Heart left ventricle (tissue), 16 donors: Measurements from ENCODE around the gene IRX5. TPM values are rescaled to one million over a fixed set of nuclear protein-coding genes. Genes with fewer than 3 reads are reported as not detected.
A peak's percentile ranks its signal among the peaks of the same experiment; 100 is the strongest.

Experiments
- ATAC-seq, 4 donors: fragments of 200-7000 bp; cut with Tn5 transposase; one replicate each; pipeline ENCODE4 v1.9.1; 2020 to 2022; ENCODE audit warnings: moderate library complexity in 4 of 4, mild to moderate bottlenecking in 3 of 4, moderate number of reproducible peaks in 1 of 4
- DNase-seq, 5 donors: peaks; one replicate each; pipeline ENCODE4 v3.0.0-alpha.2; 2020
- H3K27ac ChIP-seq, 12 donors: fragments of 200-600 bp; sonication (generic) in 4 of 12; one replicate each; pipeline versions ENCODE4 v1.5.0 to v1.8.0; 2016 to 2022; ENCODE audit warnings: mild to moderate bottlenecking in 2 of 12
- H3K27me3 ChIP-seq, 9 donors: fragments of 200-600 bp; sonication (generic) in 2 of 9; one replicate each; pipeline versions ENCODE4 v1.5.1 to v1.8.0; 2016 to 2022; ENCODE audit warnings: mild to moderate bottlenecking in 3 of 9
- H3K36me3 ChIP-seq, 9 donors: fragments of 200-600 bp; sonication (generic) in 2 of 9; one replicate each; pipeline versions ENCODE4 v1.5.0 to v1.8.0; 2018 to 2022; ENCODE audit warnings: mild to moderate bottlenecking in 2 of 9
- H3K4me1 ChIP-seq, 12 donors: fragments of 200-600 bp; sonication (generic) in 4 of 12; one replicate each; pipeline versions ENCODE4 v1.5.0 to v1.8.0; 2016 to 2022; ENCODE audit warnings: mild to moderate bottlenecking in 3 of 12
- H3K4me3 ChIP-seq, 12 donors: fragments of 200-600 bp; sonication (generic) in 4 of 12; one replicate each; pipeline versions ENCODE4 v1.5.0 to v1.8.0; 2017 to 2022; ENCODE audit warnings: mild to moderate bottlenecking in 9 of 12, moderate library complexity in 4 of 12
- H3K9me3 ChIP-seq, 12 donors: fragments of 200-600 bp; sonication (generic) in 4 of 12; one replicate each; pipeline versions ENCODE4 v1.5.0 to v1.8.0; 2016 to 2022; ENCODE audit warnings: mild to moderate bottlenecking in 1 of 12
- CTCF ChIP-seq, 12 donors: fragments of 200-600 bp; sonication (generic) in 4 of 12; IDR thresholded peaks; one replicate each; pipeline versions ENCODE4 v1.5.0 to v1.8.0; 2018 to 2022; ENCODE audit warnings: antibody characterized with exemption in 12 of 12, mild to moderate bottlenecking in 5 of 12
- POLR2A ChIP-seq, 2 donors: fragments of 450-650 bp; IDR thresholded peaks; one replicate each; pipeline ENCODE4 v1.6.1; 2017; ENCODE audit warnings: antibody characterized with exemption in 2 of 2, mild to moderate bottlenecking in 2 of 2, moderate library complexity in 2 of 2
- WGBS, 4 donors: extraction: QIAGEN DNeasy Blood & Tissue Kit in 2 of 4; methylation state at CpG; one replicate each; pipeline versions ENCODE4 v1.1.5 to v1.1.7; 2013 to 2018; 5-methylcytosine and 5-hydroxymethylcytosine counted together
- intact Hi-C, 10 donors: fragments of 100-400 bp; cut with DNase I; formaldehyde crosslinking; loops; one replicate each; pipeline versions ENCODE4 v1.11.1 to v1.14.2; 2022
- polyA plus RNA-seq, 2 donors: library from polyadenylated mRNA; stranded (reverse); fragments of 200-250 nt; gene quantifications; one replicate each; pipeline ENCODE4 v1.2.3, GENCODE V29; 2013
- total RNA-seq, 9 donors: library from RNA; depleted of rRNA in 2 of 9; stranded (reverse); fragments of >200 nt in 2 of 9; fragmentation: NEBNext Ultra II Directional in 3 of 9; extraction: Animal tissue kit (Norgen Biotek cat#: 25700) in 3 of 9; gene quantifications; one replicate each; pipeline versions ENCODE4 v1.1.0 to v1.2.4, GENCODE V29; 2016 to 2023
- donor health status: ischemic (EF 13 %, LVEDD 7.1; RV severe dilation, severe dysfunction).
- donor health status: healthy with polysubstance abuse.
- donor health status: DM: no; HTN: yes; CAD: no.
- donor health status: DM: no; HTN: no; CAD: no.
- donor health status: ischemic (EF 25% LVEDD 6.9; RV normal size, moderate dysfunction).
- donor health status: ischemic (EF 25% LVEDD 5.7; RV mildly dilated, moderate dysfunction).
- donor health status: healthy.
- donor health status: DM: yes; HTN: yes; CAD: no.
- donor health status: ischemic (EF 35%, LVEDD 5.7; RV mildly dilated, moderate dysfunction).
- donor health status: nonischemic (EF 11% LVEDD 7.7; RV severe dilation, severe dysfunction).
- donor health status: DM: yes; HTN: yes; CAD: no.
- donor health status: PGD.
- donor health status: ischemic (EF 29% LVEDD 5.4; RV normal size, mild dysfunction).
- donor health status: nonischemic (EF 23%, LVEDD 6.1; RV moderate dilation, normal function).

IRX5 gene
- total and polyA plus RNA-seq, 11 donors: 5.8 to 32.2 (median 19.2) TPM

GRCh38 chr16:54928411-54929089 lies 2.1 kb upstream of the IRX5 start:
- DNase-seq: peak; percentile 78 to 88 (median 86)
- intact Hi-C loops: loop anchor here in 8 of 10 donors (2.0 to 10.0 kb wide), 14 partner anchors 111 to 1494 kb away; partner anchors contain the start of genes IRX3 (in 4 of the 8) and RBL2 (in 1 of the 8)
- Histone ChIP-seq H3K9me3 (no peaks in the 10 kb centered on the region), H3K4me1 (peaks cover 0 to 39% (median 7%) of the 10 kb centered on the region in 12 donors), H3K27ac (peak overlapping the region; percentile 79 to 96 (median 90)), H3K27me3 (peaks cover 0 to 63% (median 18%) of the 10 kb centered on the region in 9 donors), H3K4me3 (peak overlapping the region; percentile 60 to 86 (median 74)), H3K36me3 (peaks cover 0 to 7% (median 0%) of the 10 kb centered on the region in 9 donors)
- peak; percentile 6 to 71 (median 39) for ATAC-seq
- 0 to 1% (median 0%) methylated on average over 20 to 101 of the region's 101 CpGs for WGBS, 4 donors
- TF ChIP-seq POLR2A (IDR thresholded peaks at IDR 0.05): no peak
- peak in 3 of 12 donors; percentile 17 to 34 (median 17) for TF ChIP-seq CTCF (IDR thresholded peaks at IDR 0.05)

GRCh38 chr16:54929090-54930004 lies 1.3 kb upstream of the IRX5 start:
- peak; percentile 99 to 100 (median 100) for DNase-seq
- Histone ChIP-seq H3K27me3 (peaks cover 0 to 71% (median 26%) of the 10 kb centered on the region in 9 donors), H3K27ac (peak overlapping the region; percentile 79 to 96 (median 90)), H3K4me1 (peaks cover 0 to 39% (median 7%) of the 10 kb centered on the region in 12 donors), H3K36me3 (peaks cover 0 to 10% (median 0%) of the 10 kb centered on the region in 9 donors), H3K4me3 (peak overlapping the region; percentile 60 to 86 (median 74)), H3K9me3 (no peaks in the 10 kb centered on the region)
- TF ChIP-seq POLR2A (IDR thresholded peaks at IDR 0.05) (peak; percentile 49 to 60), CTCF (IDR thresholded peaks at IDR 0.05) (peak in 4 of 12 donors; percentile 23 to 47 (median 30))
- intact Hi-C loops: loop anchor here (2.0 to 10.0 kb wide), 26 partner anchors 112 to 1495 kb away; partner anchors contain the start of genes IRX3 (in 4 of the 10), IRX6 (in 4 of the 10) and RBL2 (in 1 of the 10)
- WGBS, 4 donors: 0 to 2% (median 1%) methylated on average over 51 to 73 of the region's 73 CpGs
- peak; percentile 91 to 97 (median 93) for ATAC-seq

- intact Hi-C loops: loop anchor here in 9 of 10 donors (2.0 to 10.0 kb wide), 16 partner anchors 276 to 1386 kb away; partner anchors contain the start of gene IRX6 (in 4 of the 9)
- WGBS, 4 donors: 0 to 1% (median 0%) methylated on average over 13 to 24 of the region's 24 CpGs
- H3K27me3 ChIP-seq: peaks cover 3 to 76% (median 39%) of the 10 kb centered on the region in 9 donors
These were observed 129 bp downstream of the IRX5 start for GRCh38 chr16:54930869-54931119.

More at GRCh38 chr16:54930869-54931119, 129 bp downstream of the IRX5 start:
- no peak for ATAC-seq
- Histone ChIP-seq H3K36me3 (peaks cover 0 to 10% (median 0%) of the 10 kb centered on the region in 9 donors), H3K4me3 (peak overlapping the region; percentile 57 to 86 (median 74)), H3K27ac (peak overlapping the region; percentile 55 to 96 (median 90)), H3K9me3 (no peaks in the 10 kb centered on the region), H3K4me1 (peaks cover 0 to 39% (median 7%) of the 10 kb centered on the region in 12 donors)
- TF ChIP-seq POLR2A (IDR thresholded peaks at IDR 0.05): peak in 1 of 2 donors; percentile 42
- no peak for TF ChIP-seq CTCF (IDR thresholded peaks at IDR 0.05)
- DNase-seq: no peak
